Superior temporal gyrus (tissue), 1 donor: Measurements from ENCODE around the gene BRIP1.
"Not testable (repeated sequence)": the region's sequence is repeated elsewhere in the genome, so short reads cannot be mapped to it uniquely, and the experiment has no call there.

Experiments used
- DNase-seq: peaks from one replicate; pipeline ENCODE4 v3.0.0-alpha.2; 2016; ENCODE audit errors: extremely low spot score

BRIP1 gene

GRCh38 chr17:61699694-61700093, 163.6 kb downstream of the BRIP1 start:
- DNase-seq = no peak

- DNase-seq = no peak
Observed at GRCh38 chr17:61699032-61699431, 164.3 kb downstream of the BRIP1 start.

GRCh38 chr17:61698244-61698643, 165.1 kb downstream of the BRIP1 start:
- no peak for DNase-seq

- DNase-seq = no peak
Observed at GRCh38 chr17:61695779-61696337, 167.5 kb downstream of the BRIP1 start.

- no peak for DNase-seq
Observed at GRCh38 chr17:61694095-61694494, 169.2 kb downstream of the BRIP1 start.

- DNase-seq = no peak
Observed at GRCh38 chr17:61689610-61690180, 173.6 kb downstream of the BRIP1 start.

GRCh38 chr17:61687769-61688168, 175.6 kb downstream of the BRIP1 start:
- no peak for DNase-seq

GRCh38 chr17:61686113-61686512, 177.2 kb downstream of the BRIP1 start:
- no peak for DNase-seq

GRCh38 chr17:61684818-61685217, 178.5 kb downstream of the BRIP1 start:
- no peak for DNase-seq

- DNase-seq = no peak
Observed at GRCh38 chr17:61684172-61684571, 179.2 kb downstream of the BRIP1 start.

- DNase-seq = no peak
Observed at GRCh38 chr17:61683466-61683865, 179.9 kb downstream of the BRIP1 start.

- DNase-seq = no peak
Observed at GRCh38 chr17:61680921-61681320, 182.4 kb downstream of the BRIP1 start.

GRCh38 chr17:61678339-61678738, 185.0 kb downstream of the BRIP1 start:
- DNase-seq = no peak

GRCh38 chr17:61677150-61677811, 186.0 kb downstream of the BRIP1 start:
- DNase-seq = not testable (repeated sequence)

GRCh38 chr17:61676522-61676921, 186.8 kb downstream of the BRIP1 start:
- DNase-seq = not testable (repeated sequence)

GRCh38 chr17:61674609-61675008, 188.7 kb downstream of the BRIP1 start:
- not testable (repeated sequence) for DNase-seq

GRCh38 chr17:61673019-61673897, 190.1 kb downstream of the BRIP1 start:
- DNase-seq = not testable (repeated sequence)

- DNase-seq = no peak
Observed at GRCh38 chr17:61672140-61672539, 191.2 kb downstream of the BRIP1 start.

GRCh38 chr17:61670691-61671090, 192.6 kb downstream of the BRIP1 start:
- no peak for DNase-seq

- DNase-seq = no peak
Observed at GRCh38 chr17:61669522-61669921, 193.8 kb downstream of the BRIP1 start.

GRCh38 chr17:61668486-61668885, 194.8 kb downstream of the BRIP1 start:
- DNase-seq = no peak

- DNase-seq = not testable (repeated sequence)
Observed at GRCh38 chr17:61666406-61667088, 196.8 kb downstream of the BRIP1 start.
